Dermis microvascular lymphatic vessel endothelial cell (primary cell): ENCODE data around the gene NCEH1. TPM values are rescaled to one million over a fixed set of nuclear protein-coding genes. Genes with fewer than 3 reads are reported as not detected.
A peak's percentile ranks its signal among the peaks of the same experiment; 100 is the strongest.

Experiments
- DNase-seq, 2 donors: peaks; one replicate each; pipeline versions ENCODE4 v3.0.0 to v3.0.0-alpha.2; 2010; ENCODE audit warnings: low read depth in 2 of 2
- total RNA-seq: library from RNA; depleted of rRNA; stranded (reverse); fragments of >200 nt; gene quantifications from 2 replicates; pipeline ENCODE4 v1.2.1, GENCODE V29; 2014

NCEH1 gene
- total RNA-seq, 1 donor from 2014 or later, result 4.4 TPM

DNA sequence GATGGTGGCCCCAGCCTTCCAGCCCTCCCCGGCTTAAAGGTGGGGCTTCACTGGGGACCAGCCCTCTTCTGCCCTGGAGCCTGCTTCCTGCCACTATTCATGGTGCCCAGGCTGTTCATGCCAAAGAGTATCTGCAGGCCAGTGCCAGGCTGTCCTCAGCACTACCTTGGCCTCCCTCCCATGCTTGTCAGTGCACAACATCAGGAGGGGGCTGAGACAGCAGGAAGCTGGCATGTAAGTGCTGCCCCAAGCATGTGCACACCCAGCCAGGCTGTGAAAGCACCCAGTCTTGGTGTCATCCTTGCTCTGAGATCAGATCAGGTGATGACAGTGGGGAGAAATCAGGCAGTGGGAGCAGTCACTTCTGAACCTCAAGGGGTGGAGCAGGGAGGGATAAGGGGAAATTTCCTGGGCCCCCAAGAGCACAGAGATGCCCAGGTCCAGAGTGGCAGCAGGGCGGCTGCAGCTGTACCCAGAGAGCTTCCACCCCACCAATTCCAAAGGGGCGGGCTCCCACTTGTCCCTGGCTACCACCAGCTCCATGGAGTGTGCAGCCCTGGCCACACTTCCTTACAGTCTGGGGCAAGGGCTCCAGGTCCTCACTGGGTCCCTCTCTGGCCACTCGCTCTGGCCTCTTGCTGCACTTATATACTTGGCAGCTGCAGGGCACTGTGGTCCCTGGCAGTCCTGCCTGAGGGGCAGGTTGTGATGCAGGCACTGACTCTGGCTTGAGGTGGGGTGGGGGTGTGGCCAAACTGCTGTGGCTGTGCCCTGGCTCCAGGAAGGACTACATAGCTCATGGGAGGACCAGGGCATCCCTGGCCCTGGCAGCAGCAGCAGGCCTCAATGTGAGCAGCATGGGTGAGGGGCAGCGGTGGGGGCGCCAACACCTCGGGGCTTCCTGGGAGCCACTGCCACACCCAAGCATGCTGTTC is 96.3 kb downstream of the NCEH1 start:
- no peak for DNase-seq

DNA sequence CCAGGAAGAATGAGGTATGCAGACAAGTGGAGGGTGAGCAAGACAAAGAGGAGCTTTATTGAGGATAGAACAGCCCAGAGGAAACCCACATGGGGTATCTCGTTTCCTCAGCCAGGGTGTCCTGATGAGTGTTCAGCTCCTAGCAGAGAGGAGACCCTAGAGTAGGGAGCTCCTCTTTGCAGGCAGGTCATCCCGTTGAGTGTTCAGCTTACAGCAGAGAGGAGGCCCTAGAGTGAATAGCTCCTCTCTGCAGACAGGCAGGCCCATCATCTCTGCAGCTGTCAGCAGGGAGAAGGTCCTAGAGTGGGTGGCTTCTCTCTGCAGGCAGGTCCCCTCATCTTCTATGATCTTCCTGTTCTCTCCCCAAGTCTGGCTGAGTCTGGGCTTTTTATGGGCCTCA is 97.0 kb downstream of the NCEH1 start:
- DNase-seq, result no peak

DNA sequence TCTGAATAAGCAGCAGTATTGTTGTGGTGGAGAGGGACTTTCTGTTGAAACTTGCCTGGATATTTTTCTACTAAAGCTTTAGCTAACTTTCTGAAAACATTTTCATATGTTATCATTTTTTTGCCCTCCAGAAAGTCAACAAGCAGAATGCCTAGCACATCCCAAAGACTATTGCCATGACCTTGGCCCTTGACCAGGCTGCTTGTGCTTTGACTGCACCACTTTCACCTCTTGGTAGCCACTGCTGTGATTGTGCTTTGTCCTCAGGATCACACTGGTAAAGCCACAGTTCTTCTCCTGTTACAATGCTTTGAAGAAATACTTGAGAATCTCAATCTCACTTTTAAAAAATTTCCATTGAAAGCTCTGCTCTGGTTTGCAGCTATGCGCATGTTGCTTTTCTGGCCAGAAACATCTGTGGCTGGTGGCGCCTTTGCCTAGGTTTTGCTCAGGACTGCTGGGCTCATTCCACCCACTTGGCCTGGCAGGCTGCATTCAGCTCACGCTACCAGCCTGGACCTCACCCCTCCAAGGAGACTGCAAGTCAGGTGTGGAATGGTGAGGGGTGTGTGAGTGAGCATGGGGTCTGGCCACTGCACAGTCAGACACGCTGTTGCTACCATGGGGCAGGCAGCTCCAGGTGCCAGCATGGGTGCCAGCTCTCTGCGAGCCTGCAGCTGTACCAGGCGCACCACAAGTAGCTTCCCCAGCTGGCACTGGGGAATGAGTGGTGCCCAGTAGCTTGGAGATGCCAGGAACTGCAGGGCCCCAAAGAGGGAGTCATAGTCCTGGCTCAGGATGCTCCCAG is 97.8 kb downstream of the NCEH1 start:
- no peak for DNase-seq

DNA sequence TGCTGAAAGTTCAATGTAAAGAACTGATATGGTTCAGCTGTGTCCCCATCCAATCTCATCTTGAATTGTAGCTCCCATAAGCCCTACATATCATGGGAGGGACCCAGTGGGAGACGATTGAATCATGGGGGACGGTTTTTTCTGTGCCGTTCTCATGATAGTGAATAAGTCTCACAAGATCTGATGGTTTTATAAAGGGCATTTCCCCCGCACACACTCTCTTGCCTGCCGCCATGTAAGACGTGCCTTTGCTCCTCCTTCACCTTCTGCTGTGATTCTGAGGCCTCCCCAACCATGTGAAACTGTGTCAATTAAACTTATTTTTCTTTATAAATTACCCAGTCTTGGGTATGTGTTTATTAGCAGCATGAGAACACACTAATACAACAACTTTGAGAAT is 101.1 kb downstream of the NCEH1 start:
- DNase-seq, result no peak

DNA sequence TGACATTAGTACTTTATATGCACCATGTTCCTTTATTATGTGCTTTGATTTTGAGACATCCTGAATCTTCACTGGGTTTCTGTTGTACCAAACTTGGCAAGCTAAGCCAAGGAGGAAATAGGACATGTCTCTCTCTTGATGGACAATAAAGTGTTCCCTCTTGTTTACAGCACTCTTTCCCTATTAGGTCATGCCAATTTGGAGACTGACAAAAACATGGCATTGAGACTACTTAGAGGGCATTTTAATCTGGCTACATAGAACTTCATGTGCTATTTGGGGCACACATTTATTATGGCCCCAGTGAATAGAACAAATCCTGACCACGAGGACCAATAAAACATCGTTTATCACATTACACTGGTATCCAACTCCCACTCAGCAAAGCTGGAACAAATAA is 102.3 kb downstream of the NCEH1 start:
- peak in 1 of 2 donors; percentile 49 for DNase-seq

DNA sequence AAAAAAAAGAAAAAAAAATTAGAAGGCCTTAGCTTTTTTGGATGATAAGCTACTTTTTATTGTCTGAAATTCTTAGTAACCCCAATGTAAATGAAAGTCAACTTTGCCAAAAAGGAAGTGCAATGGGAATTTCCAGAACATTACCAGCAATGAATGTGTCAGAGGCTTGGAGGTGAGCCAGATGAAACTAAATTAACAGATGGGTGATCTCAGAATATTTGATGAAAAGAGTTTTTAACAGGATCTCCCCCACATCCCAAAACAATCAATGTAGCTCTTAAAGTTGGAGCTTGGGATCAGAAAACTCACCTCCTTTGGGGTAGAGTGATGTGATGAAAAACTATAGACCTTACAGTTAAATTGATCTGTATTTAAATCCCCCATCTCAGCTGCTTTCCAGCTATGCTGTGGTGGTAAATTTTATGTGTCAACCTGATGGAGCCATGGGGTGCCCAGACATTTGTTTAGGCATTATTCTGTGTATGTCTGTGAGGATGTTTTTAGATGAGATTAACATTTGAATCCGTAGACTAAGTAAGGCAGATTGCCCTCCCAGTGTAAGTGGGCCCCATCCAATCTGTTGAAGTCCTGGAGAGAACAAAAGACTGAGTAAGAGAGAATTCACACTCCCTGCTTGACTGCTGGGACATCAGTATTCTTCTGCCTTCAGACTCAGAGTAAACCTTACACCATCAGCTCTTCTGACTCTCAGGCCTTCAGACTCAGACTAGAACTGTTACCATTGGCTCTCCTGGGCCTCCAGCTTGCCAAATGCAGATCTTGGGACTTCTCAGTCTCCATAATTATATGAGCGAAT is 103.4 kb downstream of the NCEH1 start:
- peak; percentile 88 to 95 for DNase-seq

DNA sequence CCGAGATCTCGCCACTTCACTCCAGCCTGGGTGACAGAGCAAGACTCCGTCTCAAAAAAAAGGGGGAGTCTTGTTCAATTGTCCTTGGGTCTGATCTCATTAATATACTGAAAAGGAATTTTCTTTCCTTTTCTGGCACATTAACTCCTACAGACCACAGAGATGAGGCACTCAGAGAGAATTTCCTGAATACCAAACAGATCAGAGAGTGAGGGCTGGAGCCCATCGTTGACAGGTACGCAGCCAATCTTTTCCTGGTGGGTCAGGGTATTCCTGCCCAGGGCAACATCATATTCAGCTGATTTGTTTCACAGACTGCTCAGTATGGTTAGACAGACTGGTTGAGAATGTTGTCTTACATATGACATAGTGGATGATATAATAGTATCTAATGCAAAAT is 104.8 kb downstream of the NCEH1 start:
- peak in 1 of 2 donors; percentile 79 for DNase-seq

DNA sequence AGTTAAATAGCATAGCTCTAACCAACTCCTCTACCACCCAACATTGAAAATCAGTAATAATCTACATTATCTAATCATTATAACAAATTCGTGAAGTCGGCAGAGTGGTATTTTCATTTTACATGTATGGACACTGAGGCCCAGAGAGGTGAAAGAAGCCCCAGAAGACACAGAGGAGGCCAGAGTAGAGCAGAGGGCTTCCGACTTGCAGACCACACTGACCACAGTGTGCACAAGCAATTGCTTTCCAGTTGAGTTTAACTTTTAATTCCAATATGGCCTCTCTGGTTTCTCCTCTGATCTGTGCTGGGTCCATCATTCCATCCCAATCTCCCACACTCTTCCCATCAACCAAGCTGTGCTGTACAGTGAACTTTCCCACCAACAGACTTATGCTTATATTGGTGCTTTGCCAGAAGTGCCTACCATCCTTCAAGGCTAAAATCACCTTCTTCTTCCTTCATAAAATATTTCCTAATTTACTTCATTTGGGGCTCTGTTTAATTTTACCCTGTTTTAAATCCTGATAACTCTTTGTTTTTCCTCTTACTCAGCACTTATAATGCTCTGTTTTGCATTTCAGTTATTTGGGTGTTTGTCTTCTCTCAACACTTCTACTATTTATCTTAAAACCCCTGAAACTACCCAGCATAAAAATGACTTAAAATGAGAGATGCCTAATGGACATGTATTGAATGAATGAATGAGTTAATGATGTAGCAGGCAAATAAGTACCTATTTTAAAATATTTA is 105.8 kb downstream of the NCEH1 start:
- peak in 1 of 2 donors; percentile 12 for DNase-seq

DNA sequence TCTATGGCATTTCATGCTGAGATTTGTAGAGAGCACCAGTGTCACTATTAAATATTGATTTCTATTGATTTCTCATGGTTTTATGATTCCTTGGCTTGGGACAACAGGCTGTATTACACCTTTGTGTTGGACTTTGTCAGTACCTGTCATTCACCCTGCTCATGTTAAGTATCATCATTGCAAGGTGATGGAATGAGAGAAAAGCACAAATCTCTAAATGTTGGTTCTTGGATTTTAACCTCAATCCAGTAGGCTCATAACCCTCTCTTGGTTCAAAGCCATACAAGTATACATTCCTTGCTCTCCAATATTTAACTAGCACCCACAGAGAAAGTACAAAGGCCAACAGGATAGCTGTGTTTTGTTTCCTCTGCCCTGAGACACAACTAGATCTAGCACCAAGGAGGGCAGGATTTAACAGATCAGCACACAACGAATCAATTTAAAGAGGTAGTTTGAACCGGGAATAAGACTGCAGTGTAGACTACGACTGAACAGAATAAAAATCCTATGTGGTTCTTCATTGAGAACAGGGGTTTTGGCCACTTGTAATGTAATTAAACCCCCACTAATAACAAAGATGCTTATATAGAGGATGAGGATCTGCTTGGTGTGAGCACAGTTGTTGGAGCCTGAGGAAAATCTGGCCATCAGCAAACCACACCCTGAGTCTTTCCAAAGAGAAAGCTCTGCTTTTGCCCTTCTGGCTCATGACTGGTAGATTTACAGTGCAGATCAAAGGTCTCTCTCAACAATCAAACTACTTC is 109.6 kb downstream of the NCEH1 start:
- no peak for DNase-seq

DNA sequence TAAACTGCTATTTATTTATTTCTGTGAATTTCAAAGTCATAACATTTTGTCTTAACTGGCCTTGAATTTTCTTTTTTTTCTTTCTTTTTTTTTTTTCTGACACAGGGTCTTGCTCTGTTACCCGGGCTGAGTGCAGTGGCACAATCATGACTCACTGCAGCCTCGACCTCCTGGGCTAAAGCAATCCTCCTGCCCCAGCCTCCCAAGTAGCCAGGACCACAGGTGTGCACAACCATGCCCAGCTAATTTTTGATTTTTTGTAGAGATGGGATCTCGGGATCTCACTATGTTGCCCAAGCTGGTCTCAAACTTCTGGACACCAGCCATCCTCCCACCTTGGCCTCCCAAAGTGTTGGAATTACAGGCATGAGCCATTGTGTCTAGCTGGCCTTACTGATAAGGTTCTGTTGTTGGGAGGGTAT is 110.2 kb downstream of the NCEH1 start:
- DNase-seq, result no peak

DNA sequence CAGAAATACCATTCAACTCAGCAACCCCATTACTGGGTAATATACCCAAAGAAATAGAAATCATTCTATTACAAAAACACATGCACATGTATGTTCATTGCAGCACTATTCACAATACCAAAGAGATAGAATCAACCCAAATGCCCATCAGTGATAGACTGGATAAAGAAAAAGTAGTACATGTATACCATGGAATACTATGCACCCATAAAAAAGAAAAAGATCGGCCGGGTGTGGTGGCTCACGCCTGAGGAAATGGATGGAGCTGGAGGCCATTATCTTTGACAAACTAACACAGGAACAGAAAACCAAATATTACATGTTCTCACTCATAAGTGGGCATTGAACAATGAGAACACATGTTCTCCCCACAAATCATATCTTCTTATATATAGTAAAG is 112.0 kb downstream of the NCEH1 start:
- DNase-seq, result no peak

DNA sequence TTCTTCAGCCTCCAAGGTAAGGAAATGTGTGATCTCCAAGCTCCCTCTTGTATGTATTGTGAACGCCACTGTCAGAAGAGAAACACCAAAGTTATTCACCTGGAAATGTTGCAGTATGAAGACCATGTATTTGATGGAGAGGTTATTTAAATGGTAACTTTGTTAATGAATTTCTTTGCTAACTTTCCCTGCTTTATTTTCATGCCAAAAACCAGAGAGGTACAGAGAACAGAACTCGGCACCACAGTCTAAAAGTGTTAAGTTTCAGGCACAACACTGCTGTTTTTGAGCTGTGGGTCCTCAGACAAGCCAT is 114.5 kb downstream of the NCEH1 start:
- no peak for DNase-seq

DNA sequence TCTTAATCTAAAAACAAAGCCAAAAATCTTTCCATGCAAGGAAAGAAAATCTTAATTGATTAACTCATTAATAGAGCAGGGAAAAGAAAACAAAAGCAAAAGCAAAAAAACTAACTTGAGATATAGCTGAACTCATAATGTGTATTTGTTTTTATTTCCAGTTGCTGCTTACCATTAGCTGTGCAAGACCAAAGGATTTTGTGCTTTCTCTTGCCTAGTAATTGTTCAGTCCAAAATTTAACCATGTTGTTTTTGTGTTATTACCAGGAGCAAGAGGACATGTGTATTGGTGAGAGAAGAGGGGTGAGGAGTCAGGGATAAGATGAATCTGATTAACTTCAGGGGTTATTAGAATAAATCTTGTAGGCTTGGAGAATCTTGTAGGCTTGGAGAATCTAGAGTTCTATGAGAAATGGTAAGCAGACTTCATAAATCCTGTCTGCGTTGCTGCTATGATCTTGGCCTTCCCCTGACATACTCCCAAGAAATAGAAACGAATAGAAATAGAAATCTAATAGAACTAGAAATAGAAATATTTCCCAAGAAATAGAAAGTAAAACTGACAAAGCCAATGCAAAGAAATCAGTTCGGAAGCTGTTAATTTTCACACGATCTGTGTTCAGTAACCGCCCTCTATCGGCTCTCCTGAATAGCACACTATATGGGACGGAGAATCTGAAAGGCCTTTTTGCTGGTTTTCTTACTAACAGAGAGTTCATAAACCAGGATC is 115.0 kb downstream of the NCEH1 start:
- DNase-seq, result peak; percentile 71 to 77

DNA sequence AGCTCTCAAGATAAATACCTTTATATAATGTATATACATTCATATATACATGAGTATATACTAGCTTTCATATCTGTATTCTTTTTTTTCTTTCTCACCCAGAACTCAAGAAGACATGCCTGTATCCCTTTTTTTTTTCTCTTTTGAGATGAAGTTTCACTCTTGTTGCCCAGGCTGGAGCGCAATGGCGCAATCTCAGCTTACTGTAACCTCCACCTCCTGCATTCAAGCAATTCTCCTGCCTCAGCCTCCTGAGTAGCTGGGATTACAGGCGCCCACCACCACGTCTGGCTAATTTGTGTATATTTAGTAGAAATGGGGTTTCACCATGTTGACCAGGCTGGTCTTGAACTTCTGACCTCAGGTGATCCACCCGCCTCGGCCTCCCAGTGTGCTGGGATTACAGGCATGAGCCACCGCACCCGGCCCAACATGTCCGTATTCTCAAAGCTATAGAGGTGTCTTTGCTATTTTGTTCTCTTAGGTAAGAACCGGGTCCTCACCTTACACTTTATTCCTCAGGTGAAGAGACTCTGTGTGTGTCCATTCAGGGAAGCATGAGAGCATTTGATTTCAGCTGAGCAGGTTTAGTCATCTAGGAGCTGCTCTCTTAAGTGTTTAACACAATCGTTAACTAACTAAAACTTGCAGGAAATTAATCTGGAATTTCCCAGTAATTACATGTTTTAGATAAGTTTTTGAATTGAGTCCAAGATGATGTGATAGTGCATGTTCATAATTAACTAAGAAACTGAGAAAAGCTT is 115.8 kb downstream of the NCEH1 start:
- peak in 1 of 2 donors; percentile 31 for DNase-seq

DNA sequence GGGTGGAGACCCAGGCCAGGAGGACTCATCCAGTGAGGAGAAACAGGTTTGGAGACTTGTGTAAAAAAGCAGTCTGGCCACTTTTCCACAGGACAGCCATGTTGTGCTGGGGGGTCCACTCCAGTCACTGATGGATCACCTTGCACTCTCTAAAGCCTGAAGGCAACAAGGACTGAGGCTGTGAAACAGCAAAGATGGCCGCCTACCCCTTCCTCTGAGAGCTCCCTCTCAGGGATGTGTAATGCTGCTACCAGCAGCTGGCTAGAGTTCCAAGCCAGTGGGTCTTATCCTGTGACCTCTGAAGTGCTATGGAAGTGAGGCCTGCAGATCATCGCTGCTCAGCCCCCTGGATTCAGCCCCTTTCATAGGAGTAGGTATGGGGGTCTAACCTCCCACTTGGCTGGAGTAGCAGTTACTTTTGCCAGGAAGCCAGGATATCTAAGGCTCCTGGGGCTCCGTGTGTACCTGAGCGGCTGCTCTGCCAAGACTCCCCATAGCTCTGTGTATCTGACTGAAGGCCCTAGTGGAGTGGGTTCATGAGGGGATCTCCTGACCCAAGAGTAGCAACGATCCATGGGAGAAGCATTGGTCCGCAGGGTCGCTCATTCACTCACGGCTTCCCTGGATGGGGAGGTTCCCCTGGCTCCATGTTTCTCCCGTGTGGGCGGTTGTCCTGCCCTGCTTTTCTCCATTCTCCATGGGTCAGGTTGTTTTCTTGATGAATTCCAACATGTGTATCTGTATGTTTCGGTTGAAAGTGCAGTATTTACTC is 117.8 kb downstream of the NCEH1 start:
- no peak for DNase-seq

DNA sequence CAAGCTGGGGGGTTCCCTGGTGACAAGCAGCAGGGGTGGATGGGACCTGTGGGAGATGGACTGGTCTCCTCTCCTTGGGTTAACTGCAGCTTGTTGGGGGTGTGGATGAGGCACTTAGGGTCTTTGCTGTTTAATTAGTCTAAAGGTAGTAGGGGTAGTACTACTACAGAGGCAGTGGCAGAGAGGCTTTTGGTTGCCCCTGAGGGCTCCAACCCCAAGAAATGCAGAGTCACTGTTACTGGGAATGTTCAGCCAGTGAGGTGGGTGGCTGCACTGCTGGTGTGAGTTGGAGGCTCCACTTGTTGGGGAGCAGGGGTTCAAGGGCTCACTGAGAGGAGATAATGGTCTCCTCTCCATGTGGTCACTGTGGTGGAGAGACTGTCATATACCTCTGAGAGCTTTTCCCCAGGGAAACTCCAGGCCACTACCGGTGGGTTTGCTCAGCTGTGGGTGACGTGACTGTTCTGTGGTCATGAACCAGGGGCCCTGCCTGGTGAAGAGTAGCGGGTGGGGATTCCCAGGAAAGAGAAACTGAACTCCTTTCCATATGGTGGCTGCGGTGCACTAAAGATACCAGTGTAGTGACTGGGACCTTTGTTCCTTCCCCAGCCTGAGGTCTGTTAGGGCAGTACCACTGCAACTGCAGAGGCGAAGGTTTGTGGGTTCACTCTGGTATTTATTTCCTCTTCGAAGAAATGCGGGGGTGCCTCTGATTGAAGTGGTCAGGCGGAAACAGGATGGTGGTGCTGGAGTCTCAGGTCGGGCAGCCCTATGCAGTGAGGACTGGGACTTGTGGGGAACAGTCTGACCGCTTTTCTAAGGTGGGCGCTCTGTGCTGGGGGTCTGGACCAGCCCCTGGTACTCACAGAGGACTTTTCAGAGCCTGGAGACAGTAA is 118.7 kb downstream of the NCEH1 start:
- no peak for DNase-seq

DNA sequence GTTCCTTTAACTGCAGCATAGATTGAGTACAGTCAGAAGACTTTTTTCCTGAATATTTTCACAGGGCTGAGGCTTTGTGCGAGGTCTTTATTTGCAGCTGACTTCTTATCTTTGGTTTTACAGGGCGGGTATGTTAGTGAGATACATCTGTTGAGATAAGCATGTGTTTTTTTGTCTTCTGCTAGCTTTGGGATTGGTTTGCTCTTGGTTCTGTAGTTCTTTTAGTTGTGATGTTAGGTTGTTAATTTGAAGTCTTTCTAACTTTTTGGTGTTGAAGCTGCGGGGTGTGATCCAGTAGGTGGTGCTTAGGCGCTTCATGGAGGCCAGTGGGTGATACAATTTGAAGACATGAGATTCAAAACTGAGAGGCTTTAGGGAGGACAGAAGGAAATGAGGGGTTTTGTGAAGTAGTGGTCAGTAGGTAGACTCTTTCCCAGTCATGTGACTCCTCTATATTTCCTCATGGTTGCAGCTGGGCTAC is 119.7 kb downstream of the NCEH1 start:
- DNase-seq, result no peak
